HG03469 (cell line): ENCODE data around the gene GPR35.

ENCODE experiments used
- ATAC-seq: cut with Tn5 transposase; IDR thresholded peaks from one replicate; pipeline ENCODE4 v1.9.1; 2021; ENCODE audit warnings: mild to moderate bottlenecking, moderate library complexity, moderate number of reproducible peaks; ENCODE audit not compliant: unreplicated experiment

GPR35 gene, protein sequence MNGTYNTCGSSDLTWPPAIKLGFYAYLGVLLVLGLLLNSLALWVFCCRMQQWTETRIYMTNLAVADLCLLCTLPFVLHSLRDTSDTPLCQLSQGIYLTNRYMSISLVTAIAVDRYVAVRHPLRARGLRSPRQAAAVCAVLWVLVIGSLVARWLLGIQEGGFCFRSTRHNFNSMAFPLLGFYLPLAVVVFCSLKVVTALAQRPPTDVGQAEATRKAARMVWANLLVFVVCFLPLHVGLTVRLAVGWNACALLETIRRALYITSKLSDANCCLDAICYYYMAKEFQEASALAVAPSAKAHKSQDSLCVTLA

DNA sequence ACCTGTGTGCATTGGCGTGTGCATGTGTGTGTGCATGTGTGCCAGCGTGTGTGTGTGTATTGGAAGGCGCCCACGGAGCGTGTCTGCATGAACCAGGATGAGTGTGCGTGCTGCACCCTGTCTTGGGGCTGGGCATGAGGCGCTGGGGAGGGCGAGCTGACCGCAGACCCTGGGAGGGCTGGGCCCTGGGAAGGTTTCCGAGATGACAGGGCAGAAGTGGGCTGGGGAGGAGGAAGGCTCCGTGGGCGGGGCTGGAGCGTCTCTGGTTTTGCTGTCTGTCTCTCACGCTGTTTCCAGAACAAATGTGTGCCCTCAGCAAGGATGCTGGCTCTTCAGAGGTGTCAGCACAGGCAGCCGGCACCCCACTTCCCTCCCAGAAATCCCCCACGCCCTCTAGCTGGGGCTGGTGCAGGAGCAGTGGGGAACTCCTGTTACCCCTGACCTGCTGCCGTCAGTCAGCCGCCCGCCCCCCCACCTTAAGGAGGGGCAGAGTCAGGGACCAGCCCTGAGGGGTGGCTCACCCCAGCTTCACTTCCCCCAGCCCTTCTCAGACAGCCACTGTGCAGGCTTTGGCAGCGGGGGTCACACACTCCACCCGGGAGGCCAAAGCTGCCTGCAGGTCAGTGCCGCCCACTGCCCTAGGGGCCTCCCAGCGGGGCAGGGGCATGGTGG, at the start of gene GPR35:
Gene GPR35 (plus strand): TSS at position 531 of the 672 bp plus-strand sequence. CDS start 4,473 bp downstream, outside the sequence.
- no peak for ATAC-seq

GRCh38 chr2:240576036-240576435, 49.2 kb upstream of the GPR35 start:
- ATAC-seq = no peak

GRCh38 chr2:240576436-240577205, 48.7 kb upstream of the GPR35 start:
- no peak for ATAC-seq

DNA sequence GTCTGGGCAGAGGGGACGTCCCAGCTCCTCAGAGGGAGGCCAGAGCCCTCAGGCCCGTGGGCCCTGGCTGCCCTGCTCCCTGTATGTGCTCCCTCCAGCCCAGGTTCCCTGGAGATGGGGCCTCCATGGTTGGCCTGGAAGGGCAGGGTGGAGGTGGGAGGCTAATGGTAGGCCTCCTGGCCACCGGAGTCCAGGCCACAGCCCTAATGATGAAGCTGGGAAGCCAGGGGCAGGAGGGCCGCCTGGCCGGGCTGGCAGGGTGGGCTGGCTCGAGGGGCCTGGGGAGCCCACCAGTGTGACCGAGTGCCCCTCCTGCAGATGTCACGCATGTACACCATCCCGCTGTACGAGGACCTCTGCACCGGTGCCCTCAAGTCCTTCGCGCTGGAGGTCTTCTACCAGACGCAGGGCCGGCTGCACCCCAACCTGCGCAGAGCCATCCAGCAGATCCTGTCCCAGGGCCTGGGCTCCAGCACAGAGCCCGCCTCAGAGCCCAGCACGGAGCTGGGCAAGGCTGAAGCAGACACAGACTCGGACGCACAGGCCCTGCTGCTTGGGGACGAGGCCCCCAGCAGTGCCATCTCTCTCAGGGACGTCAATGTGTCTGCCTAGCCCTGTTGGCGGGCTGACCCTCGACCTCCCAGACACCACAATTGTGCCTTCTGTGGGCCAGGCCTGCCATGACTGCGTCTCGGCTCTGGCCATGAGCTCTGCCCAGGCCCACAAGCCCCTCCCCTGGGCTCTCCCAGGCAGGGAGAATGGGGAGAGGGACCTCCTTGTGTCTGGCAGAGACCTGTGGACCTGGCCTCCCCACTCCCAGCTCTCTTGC, 47.8 kb upstream of the GPR35 start:
- no peak for ATAC-seq

GRCh38 chr2:240578110-240578450, 47.2 kb upstream of the GPR35 start:
- no peak for ATAC-seq

DNA sequence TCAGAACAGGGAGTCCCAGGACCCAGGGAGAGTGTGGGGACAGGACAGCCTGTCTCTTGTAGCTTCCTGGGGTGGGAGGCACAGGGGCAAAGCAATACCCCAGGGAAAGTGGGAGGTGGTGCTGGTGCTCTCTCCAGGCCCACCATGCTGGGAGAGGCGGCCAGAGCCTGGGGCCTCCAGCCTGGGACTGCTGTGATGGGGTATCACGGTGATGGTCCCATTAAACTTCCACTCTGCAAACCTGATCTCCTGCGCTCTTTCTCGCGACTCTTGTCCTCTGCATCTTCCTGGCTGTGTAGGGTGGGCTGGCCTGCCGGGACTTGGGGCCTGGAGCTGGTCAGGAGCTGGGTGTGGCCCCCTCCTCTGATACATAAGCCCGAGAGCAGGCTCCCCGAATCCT, 46.8 kb upstream of the GPR35 start:
- no peak for ATAC-seq

GRCh38 chr2:240579071-240579762, 46.1 kb upstream of the GPR35 start:
- ATAC-seq = no peak

- ATAC-seq = no peak
These were observed 45.3 kb upstream of the GPR35 start for GRCh38 chr2:240579771-240580614.

GRCh38 chr2:240581811-240582210, 43.5 kb upstream of the GPR35 start:
- ATAC-seq = no peak

DNA sequence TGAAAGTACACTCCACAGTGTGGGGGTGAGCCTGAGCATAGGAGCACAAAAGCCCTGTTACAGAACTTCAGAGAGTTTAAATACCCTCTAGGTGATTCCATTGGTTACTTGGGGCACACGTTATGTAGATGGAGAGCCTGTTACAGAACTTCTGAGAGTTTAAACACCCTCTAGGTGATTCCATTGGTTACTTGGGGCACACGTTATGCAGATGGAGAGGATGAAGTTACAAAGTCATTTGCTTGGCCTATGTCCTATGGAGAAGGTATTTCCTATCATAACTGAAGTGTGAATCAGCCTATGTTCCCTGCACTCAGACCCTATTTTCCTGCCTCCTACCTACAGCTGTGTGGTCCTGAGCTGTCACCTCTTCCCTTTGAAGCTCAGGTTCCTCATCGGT, 42.5 kb upstream of the GPR35 start:
- ATAC-seq = no peak

- no peak for ATAC-seq
These were observed 41.5 kb upstream of the GPR35 start for GRCh38 chr2:240583774-240584173.

DNA sequence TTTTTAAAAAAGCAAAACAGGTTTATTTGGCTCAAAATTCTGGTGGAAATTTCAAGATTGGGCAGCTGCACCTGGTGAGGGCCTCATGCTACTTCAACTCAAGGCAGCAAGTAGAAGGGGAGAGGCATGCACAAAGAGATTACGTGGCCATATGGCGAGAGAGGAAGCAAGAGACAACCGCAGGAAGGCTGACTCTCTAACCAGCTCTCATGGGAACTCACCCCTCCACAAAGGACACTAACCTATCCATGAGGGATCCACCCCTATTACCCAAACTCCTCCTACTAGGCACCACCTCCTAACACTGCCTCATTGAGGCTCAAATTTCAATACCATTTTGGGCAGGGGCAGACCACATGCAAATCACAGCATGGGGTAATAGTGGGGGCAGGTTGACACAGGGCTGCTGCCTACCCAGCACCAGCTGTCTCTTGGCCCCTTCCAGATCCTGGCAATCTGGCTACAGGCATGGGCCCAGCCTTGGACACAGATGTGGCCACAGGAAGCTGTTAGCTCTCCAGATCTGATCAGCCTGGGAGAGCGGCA, 40.7 kb upstream of the GPR35 start:
- peak; percentile 39 for ATAC-seq

GRCh38 chr2:240585101-240585500, 40.2 kb upstream of the GPR35 start:
- ATAC-seq = peak; percentile 20

- ATAC-seq = no peak
These were observed 39.5 kb upstream of the GPR35 start for GRCh38 chr2:240585681-240586197.

- ATAC-seq = peak; percentile 47
These were observed 38.9 kb upstream of the GPR35 start, which contains the start of gene CAPN10 for GRCh38 chr2:240586198-240586918. Gene CAPN10, plus strand, starts transcription at chr2:240586734. Its CDS starts 178 bp downstream, at chr2:240586912.

- no peak for ATAC-seq
These were observed 38.1 kb upstream of the GPR35 start for GRCh38 chr2:240586919-240587800.

GRCh38 chr2:240588006-240588655, 37.1 kb upstream of the GPR35 start:
- no peak for ATAC-seq
